Measurements from ENCODE around the gene SUGCT.

The SUGCT gene

DNA sequence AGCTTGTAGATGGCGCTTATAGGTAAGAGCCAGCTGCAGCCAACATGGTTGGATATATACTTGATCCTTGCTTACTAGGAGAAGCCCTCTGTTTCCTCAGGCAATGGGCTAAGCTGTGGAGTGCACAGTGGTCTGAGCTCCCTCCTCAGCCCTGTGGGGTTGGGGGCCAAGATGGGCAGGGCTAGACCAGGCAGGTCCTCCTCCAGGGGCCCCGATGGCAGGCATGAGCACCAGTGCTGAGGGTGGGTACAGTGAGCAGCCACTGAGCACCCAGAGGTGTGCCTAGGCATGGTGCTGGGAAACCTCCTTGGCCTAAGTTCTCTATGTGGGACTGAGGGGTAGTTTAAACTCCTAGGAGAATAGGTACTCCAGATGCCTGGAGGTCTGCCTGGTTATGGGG lies 680.2 kb downstream of the SUGCT start:
- ChIA-PET POLR2A (no interaction called here), CTCF (no interaction called here)

DNA sequence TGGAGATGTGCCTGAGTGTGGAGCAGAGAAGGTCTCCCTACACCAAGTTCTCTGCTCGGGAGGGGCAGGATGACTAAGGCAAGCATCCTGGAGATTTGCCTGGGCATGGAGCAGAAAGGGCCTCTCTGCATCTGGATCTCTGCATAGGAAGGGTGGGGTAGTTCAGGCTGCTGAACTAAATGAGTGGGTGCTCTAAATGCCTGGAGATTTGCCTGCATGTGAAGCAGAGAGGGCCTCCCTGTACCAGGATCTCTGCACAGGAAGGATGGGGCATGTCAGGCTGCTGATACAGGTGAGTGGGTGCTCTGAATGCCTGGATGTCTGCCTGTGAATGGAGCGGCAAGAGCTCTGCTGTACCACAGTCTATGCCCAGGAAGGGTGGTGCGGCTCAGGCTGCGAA lies 680.7 kb downstream of the SUGCT start:
- no peaks in the 10 kb centered on the region for H3K9me3 ChIP-seq (ENCODE audit: control insufficient read depth, insufficient read depth, low read depth, low read length)
- H3K36me3 ChIP-seq (ENCODE audit: control insufficient read depth in 2 of 2, insufficient read depth in 1 of 2, low read length in 2 of 2): no peaks in the 10 kb centered on the region
- CTCF ChIA-PET: no interaction called here
- H3K27ac ChIP-seq (ENCODE audit: extremely low read depth, low read depth, low read length): no peak overlapping the region
- POLR2A ChIA-PET: no interaction called here
- no peak overlapping the region for H3K4me3 ChIP-seq (ENCODE audit: low read depth, low read length)
- H3K4me1 ChIP-seq (ENCODE audit: control insufficient read depth, insufficient read depth, low read length): no peaks in the 10 kb centered on the region
- TF ChIP-seq ZNF610 (tag by site-specific recombination; IDR thresholded peaks at IDR 0.05; ENCODE audit: borderline replicate concordance) (no peak), GFI1B (tag by site-specific recombination; IDR thresholded peaks at IDR 0.05) (no peak), ZBTB21 (tag by site-specific recombination; IDR thresholded peaks at IDR 0.05) (no peak), ZNF555 (tag by site-specific recombination; conservative IDR thresholded peaks at IDR 0.05) (no peak), ZNF791 (tag by site-specific recombination; IDR thresholded peaks at IDR 0.05) (no peak), REPIN1 (tag by site-specific recombination; IDR thresholded peaks at IDR 0.05; ENCODE audit: low read depth) (no peak), SP7 (tag by site-specific recombination; IDR thresholded peaks at IDR 0.05) (no peak)

More for the DNA sequence above, 680.2 kb downstream of the SUGCT start:
- TF ChIP-seq RBAK (tag by site-specific recombination; IDR thresholded peaks at IDR 0.05): no peak
- TF ChIP-seq, protein P1, sequence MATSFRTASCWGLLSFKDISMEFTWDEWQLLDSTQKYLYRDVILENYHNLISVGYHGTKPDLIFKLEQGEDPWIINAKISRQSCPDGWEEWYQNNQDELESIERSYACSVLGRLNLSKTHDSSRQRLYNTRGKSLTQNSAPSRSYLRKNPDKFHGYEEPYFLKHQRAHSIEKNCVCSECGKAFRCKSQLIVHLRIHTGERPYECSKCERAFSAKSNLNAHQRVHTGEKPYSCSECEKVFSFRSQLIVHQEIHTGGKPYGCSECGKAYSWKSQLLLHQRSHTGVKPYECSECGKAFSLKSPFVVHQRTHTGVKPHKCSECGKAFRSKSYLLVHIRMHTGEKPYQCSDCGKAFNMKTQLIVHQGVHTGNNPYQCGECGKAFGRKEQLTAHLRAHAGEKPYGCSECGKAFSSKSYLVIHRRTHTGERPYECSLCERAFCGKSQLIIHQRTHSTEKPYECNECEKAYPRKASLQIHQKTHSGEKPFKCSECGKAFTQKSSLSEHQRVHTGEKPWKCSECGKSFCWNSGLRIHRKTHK (tag by site-specific recombination; IDR thresholded peaks at IDR 0.05): no peak
- TF ChIP-seq ZFP3 (tag by site-specific recombination; IDR thresholded peaks at IDR 0.05; ENCODE audit: low read depth): no peak
- no peak for TF ChIP-seq ZNF561 (tag by site-specific recombination; IDR thresholded peaks at IDR 0.05; ENCODE audit: borderline replicate concordance)
- TF ChIP-seq SETDB1 (IDR thresholded peaks at IDR 0.05; ENCODE audit: insufficient read length, low read length): no peak
- no peak for TF ChIP-seq ZNF211 (tag by site-specific recombination; IDR thresholded peaks at IDR 0.05; ENCODE audit: low read depth)
- TF ChIP-seq, protein P2, sequence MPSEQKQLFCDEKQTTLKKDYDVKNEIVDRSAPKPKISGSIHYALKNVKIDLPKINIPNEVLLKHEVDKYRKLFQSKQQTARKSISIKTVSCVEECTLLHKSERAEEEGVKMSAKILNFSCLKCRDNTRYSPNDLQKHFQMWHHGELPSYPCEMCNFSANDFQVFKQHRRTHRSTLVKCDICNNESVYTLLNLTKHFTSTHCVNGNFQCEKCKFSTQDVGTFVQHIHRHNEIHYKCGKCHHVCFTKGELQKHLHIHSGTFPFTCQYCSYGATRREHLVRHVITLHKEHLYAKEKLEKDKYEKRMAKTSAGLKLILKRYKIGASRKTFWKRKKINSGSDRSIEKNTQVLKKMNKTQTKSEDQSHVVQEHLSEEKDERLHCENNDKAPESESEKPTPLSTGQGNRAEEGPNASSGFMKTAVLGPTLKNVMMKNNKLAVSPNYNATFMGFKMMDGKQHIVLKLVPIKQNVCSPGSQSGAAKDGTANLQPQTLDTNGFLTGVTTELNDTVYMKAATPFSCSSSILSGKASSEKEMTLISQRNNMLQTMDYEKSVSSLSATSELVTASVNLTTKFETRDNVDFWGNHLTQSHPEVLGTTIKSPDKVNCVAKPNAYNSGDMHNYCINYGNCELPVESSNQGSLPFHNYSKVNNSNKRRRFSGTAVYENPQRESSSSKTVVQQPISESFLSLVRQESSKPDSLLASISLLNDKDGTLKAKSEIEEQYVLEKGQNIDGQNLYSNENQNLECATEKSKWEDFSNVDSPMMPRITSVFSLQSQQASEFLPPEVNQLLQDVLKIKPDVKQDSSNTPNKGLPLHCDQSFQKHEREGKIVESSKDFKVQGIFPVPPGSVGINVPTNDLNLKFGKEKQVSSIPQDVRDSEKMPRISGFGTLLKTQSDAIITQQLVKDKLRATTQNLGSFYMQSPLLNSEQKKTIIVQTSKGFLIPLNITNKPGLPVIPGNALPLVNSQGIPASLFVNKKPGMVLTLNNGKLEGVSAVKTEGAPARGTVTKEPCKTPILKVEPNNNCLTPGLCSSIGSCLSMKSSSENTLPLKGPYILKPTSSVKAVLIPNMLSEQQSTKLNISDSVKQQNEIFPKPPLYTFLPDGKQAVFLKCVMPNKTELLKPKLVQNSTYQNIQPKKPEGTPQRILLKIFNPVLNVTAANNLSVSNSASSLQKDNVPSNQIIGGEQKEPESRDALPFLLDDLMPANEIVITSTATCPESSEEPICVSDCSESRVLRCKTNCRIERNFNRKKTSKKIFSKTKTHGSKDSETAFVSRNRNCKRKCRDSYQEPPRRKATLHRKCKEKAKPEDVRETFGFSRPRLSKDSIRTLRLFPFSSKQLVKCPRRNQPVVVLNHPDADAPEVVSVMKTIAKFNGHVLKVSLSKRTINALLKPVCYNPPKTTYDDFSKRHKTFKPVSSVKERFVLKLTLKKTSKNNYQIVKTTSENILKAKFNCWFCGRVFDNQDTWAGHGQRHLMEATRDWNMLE (tag by site-specific recombination; conservative IDR thresholded peaks at IDR 0.05; ENCODE audit: low read depth): no peak
- TF ChIP-seq, protein P3, sequence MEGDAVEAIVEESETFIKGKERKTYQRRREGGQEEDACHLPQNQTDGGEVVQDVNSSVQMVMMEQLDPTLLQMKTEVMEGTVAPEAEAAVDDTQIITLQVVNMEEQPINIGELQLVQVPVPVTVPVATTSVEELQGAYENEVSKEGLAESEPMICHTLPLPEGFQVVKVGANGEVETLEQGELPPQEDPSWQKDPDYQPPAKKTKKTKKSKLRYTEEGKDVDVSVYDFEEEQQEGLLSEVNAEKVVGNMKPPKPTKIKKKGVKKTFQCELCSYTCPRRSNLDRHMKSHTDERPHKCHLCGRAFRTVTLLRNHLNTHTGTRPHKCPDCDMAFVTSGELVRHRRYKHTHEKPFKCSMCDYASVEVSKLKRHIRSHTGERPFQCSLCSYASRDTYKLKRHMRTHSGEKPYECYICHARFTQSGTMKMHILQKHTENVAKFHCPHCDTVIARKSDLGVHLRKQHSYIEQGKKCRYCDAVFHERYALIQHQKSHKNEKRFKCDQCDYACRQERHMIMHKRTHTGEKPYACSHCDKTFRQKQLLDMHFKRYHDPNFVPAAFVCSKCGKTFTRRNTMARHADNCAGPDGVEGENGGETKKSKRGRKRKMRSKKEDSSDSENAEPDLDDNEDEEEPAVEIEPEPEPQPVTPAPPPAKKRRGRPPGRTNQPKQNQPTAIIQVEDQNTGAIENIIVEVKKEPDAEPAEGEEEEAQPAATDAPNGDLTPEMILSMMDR (tag by site-specific recombination; IDR thresholded peaks at IDR 0.05): no peak
- no peak for TF ChIP-seq KLF9 (tag by site-specific recombination; IDR thresholded peaks at IDR 0.05; ENCODE audit: low read depth)
- no peak for TF ChIP-seq ZFP37 (tag by site-specific recombination; IDR thresholded peaks at IDR 0.05)
- TF ChIP-seq ZNF768 (tag by site-specific recombination; IDR thresholded peaks at IDR 0.05): no peak
- TF ChIP-seq ZNF184 (tag by site-specific recombination; IDR thresholded peaks at IDR 0.05): no peak
- no peak for TF ChIP-seq ZNF214 (tag by site-specific recombination; IDR thresholded peaks at IDR 0.05; ENCODE audit: borderline replicate concordance)
- TF ChIP-seq ZNF302 (tag by site-specific recombination; IDR thresholded peaks at IDR 0.05; ENCODE audit: low read depth): no peak
- TF ChIP-seq ZSCAN30 (tag by site-specific recombination; IDR thresholded peaks at IDR 0.05): no peak
- TF ChIP-seq, protein P4, sequence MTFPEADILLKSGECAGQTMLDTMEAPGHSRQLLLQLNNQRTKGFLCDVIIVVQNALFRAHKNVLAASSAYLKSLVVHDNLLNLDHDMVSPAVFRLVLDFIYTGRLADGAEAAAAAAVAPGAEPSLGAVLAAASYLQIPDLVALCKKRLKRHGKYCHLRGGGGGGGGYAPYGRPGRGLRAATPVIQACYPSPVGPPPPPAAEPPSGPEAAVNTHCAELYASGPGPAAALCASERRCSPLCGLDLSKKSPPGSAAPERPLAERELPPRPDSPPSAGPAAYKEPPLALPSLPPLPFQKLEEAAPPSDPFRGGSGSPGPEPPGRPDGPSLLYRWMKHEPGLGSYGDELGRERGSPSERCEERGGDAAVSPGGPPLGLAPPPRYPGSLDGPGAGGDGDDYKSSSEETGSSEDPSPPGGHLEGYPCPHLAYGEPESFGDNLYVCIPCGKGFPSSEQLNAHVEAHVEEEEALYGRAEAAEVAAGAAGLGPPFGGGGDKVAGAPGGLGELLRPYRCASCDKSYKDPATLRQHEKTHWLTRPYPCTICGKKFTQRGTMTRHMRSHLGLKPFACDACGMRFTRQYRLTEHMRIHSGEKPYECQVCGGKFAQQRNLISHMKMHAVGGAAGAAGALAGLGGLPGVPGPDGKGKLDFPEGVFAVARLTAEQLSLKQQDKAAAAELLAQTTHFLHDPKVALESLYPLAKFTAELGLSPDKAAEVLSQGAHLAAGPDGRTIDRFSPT (tag by site-specific recombination; IDR thresholded peaks at IDR 0.05): no peak
- no peak for TF ChIP-seq ZBTB1 (tag by site-specific recombination; IDR thresholded peaks at IDR 0.05)
- Histone ChIP-seq H3K36me3 (ENCODE audit: control insufficient read depth in 2 of 2, insufficient read depth in 1 of 2, low read length in 2 of 2) (no peaks in the 10 kb centered on the region), H3K4me3 (ENCODE audit: low read depth, low read length) (no peak overlapping the region), H3K27ac (ENCODE audit: extremely low read depth, low read depth, low read length) (no peak overlapping the region), H3K9me3 (ENCODE audit: control insufficient read depth, insufficient read depth, low read depth, low read length) (no peaks in the 10 kb centered on the region), H3K4me1 (ENCODE audit: control insufficient read depth, insufficient read depth, low read length) (no peaks in the 10 kb centered on the region)

Data from HEK293 (cell line).